HG02970 (cell line): ENCODE measurements around the gene CPNE1.
A peak's percentile ranks its signal among the peaks of the same experiment; 100 is the strongest.

Experiments used
- ATAC-seq: cut with Tn5 transposase; IDR thresholded peaks from one replicate; pipeline ENCODE4 v1.9.1; 2021; ENCODE audit warnings: mild to moderate bottlenecking, moderate library complexity, moderate number of reproducible peaks; ENCODE audit not compliant: unreplicated experiment, low FRiP score

CPNE1 gene

DNA sequence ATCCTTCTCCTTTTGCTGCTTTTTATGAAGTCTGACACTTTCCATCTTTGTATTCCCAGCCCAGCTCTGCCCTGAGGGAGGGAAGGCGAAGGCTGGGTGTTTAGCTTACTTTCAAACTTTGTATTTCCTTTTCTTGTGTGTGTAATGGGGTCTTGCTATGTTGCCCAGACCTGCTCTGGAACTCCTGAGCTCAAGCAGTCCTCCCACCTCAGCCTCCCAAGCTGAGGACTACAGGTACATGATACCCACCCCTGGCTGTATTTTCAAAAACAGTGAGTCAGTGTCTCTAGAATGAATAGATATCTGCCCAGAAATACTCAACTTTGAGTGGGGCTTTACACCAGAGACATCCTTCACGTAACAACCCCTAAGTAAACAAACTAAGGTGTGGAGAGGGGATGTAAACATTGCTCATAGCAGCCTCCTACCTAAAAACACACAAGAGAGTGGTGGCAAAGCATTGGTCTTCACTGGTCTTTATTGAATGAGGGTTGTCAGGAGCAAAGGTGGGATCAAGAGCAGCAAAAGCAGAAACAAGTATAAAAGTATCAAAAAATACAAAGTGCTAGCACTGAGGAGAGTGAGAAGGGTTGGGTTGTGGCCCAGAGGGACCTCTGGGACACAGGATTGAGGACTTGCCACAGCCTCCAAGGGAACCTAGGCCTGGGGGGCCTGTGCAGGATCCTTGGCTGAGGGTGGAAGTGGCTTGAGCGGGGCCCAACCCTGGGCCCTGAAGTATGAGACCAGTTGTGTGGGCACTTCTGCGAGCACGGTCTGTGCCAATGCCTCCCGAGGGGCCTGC, 38.9 kb downstream of the CPNE1 start:
- no peak for ATAC-seq

DNA sequence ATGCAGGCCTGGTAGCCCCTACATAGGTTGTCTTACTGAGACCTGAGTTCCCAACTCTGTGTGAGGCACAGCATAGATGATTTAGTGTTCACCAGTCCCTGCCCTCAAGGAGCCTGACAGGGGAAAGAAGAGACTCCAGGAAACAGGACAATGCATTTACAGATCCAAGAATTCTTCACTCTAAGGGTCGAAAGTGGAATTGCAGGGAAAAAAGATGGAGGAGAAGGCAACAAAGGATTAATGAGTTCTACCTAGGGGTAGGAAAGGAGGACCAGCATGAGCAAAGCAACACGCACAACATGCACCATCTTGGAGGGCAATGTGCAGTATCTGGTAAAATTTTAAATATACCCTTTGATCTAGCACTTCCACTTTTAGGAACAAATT, 43.1 kb downstream of the CPNE1 start:
- ATAC-seq, result no peak

DNA sequence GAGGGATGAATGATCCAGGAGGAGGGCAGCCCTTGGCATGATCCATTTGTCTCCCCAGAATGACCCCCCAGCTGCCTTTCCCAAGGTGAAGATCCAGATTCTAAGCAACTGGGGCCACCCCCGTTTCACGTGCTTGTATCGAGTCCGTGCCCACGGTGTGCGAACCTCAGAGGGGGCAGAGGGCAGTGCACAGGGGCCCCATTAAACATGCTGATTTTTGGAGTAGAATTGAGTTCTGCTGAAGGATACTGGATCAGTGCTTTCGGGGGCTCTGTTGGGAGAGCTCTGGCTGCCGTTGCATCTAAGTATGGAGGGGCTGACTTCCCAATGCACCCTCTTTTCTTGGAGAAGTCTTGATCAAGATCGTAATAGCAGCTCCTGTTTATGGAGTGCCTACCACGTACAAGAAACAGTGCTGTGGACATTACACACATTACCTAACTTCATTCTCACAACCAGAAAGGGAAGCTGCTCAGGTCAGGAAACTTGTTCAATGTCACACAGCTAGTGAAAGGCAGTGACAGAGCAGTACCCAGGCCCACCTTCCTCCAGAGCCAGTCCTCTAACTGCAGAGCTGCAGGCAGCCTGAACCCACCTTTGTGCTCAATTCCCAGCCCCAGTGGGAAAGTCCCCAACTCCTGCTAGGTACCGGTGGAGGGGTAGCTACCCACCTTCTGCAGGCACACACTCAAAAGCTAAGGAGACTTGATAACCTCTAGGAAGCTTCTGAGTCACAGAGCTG, 43.7 kb downstream of the CPNE1 start:
- no peak for ATAC-seq

DNA sequence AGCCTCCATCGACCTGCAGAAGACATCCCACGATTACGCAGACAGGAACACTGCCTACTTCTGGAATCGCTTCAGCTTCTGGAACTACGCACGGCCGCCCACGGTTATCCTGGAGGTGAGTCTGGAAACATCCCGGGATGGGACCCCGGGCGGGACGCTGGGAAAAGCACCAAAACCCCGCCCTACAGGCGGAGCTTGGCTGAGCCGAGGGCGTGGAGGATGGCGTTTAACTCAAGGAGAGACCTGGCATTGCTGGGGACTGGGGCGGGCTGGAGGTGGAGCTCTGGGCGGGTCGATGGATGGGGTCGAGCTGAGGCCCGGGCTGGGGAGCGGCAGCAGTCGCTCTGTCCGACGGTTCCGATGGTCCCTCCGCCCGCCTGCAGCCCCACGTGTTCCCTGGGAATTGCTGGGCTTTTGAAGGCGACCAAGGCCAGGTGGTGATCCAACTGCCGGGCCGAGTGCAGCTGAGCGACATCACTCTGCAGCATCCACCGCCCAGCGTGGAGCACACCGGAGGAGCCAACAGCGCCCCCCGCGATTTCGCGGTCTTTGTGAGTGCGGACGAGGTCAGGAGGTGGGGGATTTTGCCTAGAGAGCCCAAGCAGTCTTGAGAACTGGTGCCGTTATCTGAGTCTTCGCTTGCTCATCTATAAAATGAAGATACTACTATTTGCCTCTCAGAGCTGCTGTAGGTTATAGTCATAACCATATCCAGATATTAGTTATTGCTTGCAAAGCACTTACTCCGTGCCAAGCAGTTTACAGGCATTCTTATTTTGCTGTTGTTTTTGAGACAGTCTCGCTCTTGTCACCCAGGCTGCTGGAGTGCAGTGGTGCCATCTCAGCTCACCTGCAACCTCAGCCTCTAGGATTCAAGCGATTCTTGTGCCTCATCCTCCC, 45.3 kb downstream of the CPNE1 start:
- peak; percentile 32 for ATAC-seq

DNA sequence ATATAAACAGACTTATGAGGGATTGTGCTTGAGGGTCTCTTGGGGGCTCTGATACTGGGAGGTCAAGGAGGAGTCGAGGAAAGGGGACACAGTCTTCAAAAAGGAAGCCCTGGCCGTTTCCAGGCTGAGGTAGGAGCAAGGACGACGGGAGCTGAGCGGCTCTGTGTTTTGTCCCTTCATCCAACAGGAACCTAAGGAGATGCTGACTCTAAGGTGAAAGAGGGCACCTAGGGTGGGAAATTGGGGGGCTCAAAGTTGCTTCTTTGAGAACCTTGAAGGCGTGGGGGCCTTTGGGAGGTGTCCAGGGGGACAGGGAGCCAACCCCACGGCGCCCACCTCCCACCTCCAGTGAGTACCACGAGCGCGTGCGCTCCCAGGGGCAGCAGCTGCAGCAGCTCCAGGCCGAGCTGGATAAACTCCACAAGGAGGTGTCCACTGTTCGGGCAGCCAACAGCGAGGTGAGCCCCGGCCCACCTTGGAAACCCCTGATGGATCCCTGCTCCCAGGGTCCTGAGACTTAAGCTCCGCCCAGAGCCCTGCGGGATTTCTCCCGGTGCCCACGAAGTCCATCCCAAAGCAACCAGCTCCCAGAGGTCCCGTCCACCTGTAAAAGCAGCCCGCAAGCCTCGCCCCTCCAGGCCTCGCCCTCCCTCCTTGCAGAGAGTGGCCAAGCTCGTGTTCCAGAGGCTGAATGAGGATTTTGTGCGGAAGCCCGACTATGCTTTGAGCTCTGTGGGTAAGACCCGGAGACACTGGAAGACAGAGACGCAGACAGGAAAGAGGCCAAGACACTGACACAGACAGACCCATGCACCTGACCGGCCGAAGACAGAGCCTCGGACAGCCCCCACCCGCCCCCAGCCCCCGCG, 46.2 kb downstream of the CPNE1 start:
- no peak for ATAC-seq

DNA sequence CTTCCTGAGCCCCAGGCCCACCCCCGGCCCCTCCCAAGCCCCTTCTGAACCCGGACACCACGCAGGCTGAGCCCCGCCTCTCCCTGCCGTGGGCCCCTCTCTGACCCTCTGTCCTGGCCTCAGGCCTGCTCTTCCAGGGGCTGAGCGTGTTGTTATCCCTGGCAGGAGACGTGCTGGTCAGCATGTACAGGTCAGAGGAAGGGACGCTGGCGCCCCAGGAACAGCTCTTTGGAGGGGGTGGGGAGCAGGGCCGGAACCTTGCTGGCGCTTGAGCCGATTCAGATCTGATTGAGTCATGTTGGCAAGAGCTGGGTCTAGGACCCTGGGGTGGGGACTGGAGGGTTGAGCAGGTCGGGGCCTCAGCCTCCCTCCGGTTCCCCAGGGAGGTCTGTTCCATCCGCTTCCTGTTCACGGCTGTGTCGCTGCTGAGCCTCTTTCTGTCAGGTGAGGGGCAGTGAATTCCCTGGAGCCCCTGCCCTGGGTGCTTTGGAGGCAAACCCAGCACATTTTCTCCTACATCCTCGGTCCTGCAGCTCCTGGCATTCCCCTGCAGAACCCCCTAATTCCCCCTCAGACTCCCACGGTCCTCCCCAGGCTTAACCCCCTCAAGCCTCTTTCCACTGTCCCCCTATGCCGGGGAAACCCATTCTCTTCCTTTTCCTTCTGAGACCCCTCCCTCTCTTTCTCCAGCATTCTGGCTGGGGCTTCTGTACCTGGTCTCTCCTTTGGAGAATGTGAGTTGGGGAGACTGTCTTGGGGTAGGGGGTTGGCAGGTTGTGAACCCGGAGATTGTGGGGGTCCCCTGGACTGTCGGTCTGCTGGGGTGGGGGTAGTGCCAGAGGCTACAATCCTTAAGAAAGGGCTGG, 47.1 kb downstream of the CPNE1 start:
- no peak for ATAC-seq

DNA sequence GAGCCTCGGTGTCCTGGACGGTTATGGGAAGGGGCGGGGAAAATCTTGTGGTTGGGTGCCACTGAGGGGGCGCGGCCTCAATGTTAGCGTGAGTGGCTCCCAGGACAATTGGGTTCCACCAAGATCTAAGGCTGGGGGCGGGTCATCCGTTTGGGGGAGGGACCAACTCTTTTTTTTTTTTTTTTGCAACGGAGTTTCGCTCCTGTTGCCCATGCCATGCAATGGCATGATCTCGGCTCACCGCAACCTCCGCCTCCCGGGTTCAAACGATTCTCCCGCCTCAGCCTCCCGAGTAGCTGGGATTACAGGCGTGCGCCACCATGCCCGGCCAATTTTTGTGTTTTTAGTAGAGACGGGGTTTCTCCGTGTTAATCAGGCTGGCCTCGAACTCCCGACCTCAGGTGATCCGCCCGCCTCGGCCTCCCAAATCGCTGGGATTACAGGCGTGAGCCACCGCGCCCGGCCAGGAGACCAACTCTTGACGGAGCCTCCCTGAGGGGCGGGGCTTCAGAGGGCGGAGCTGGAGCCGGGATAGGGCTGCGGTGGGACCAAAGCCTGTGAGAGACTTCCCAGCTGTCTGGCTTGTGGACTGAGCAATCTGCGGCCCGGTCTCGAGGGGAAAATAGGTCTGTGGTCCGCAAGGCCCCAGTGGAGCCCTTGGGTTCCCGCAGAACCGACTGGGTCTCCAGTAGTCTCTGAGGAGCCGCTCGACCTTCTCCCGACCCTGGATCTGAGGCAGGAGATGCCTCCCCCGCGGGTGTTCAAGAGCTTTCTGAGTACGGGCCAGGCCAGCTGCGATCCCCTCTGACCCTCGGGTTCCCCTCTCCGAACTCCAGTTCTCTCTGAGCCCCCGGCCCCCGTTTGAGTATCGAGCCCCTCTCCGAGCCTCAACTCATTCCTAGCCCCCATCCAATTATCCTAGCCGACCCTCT, 48.0 kb downstream of the CPNE1 start:
- no peak for ATAC-seq

DNA sequence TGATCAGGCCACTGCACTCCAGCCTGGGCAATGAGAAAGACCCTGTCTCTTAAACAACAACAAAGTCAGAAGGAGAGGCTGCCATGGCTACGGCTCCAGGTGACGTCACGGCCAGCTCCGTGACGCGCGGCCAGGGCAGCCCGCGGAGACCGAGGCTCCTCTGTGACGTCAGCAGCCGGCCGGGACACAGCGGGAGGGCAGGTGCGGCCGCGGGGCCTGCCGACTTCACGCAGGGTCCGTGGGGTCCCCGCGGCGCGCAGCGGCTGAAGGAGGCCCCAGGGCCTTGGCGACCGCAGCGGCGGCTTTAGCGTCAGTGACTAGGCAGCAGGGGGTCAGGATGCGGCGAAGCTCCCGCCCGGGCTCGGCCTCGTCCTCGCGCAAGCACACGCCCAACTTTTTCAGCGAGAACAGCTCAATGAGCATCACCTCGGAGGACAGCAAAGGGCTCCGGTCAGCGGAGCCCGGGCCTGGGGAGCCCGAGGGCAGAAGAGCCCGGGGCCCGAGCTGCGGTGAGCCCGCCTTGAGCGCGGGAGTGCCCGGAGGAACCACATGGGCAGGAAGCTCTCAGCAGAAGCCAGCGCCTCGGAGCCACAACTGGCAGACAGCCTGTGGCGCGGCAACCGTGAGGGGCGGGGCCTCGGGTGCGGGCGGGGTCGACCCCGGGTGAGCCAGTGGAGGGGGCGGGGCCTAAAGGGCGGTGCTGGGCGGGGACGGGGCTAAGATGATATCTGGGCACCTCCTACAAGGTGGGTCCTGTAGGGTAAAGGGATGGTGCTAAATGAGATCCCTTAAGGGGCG, 48.8 kb downstream of the CPNE1 start, which contains the start of gene SPAG4:
SPAG4 (plus strand) TSS at position 163 of the 798 bp plus-strand sequence; CDS start at position 338, 175 bp downstream.
- peak; percentile 57 for ATAC-seq

DNA sequence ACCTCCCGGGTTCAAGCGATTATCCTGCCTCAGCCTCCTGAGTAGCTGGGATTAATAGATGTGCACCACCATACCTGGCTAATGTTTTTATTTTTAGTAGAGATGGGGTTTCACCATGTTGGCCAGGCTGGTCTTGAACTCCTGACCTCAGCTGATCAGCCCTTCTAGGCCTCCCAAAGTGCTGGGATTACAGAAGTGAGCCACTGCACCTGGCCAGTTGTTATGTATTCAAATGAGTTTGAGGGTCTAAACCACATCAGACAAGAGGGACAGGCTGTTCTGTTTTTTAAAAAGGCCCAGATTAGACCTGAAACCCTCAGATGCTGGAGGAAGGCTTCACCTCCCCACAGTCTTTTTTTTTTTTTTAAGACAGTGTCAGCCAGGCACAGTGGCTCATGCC, 53.2 kb downstream of the CPNE1 start:
- ATAC-seq, result no peak

DNA sequence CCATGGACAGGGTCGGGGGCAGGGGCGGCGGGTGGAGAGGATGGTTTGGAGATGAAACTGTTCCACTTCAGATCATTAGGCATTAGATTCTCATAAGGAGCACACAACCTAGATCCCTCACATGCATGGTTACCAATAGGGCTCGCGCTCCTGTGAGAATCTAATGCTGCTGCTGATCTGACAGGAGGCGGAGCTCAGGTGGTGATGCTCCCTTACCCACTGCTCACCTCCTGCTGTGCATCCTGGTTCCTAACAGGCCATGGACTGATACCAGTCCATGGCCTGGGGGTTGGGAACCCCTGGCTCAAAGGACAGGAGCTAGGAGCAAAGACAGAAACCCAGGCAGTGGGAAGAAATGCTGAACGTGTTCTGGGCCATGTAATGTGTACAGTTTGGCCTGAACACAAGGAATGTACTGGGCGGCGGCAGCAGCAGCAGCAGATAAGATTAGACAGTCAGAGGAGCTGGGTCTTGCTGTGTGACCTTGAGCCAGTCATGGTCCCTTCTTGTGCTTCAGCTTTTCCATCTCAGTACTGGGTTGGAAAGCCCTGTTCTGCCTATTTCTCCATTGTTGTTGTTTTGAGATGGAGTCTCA, 53.8 kb downstream of the CPNE1 start:
- ATAC-seq, result no peak

DNA sequence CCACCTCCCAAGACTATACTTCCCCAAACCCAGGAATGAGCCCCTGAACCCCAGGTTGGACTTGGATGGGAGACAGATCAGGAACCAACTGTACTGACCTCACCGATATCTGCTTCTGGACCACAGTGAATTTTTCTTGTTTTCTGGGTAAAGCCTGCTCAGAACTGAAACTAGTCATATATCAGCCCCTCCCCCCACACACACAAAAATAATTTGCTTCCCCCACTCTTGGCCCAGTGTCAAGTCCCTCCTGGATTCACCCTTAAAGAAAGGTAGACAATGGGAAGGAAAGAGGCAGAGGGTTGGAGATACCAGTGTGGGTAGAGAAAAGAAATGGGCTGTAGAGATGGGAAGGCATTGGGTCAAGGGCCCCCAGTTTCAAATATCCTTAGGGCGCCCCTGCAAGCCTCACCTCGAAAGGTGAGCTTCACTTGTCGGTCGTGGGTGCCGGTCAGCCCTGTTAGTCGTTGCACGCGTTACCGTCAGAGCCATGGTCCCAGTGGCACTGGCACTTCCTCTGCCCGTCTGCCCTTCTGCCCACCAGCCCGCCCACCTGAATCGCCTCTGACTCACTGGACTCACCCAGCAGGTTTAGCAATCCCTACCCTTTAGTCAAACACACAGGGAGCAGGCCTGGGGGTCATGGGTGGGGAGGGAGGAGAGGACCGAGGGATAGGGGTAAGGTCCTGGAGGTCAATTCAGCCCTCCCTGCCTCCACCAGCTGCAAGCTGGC, 57.5 kb downstream of the CPNE1 start:
- ATAC-seq, result no peak

DNA sequence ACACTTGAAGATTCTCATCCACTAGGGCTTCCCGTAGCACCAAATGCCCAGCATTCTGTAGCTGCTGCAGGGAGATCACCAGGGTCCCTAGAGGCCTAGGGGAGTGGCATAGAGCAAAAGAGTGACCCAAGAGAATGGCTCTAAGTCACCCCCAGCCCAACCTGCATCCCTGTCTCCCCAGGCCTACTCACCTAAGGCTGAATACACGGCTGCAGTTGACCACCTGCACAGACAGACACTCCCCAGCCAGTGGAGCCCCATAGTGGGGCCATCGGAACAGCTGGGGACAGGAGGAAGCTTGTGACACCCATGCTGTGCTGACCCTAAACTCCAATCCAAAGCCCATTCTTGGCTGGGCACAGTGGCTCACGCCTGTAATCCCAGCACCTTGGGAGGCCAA, 58.6 kb downstream of the CPNE1 start:
- no peak for ATAC-seq

DNA sequence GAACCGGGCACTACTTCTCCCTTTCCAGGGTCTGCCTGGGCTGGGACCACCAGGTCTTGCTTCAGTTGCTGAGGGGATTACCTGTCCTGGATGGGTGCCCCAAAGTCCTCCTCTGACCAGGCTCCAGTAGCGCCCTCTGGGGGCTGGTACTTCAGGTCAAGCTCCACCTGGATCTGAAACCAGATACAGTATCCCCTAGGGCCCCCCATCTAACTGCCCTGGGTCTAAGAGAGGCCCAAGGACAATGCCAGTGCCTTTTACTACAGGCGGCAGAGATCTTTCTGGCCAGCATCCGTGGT, 60.3 kb downstream of the CPNE1 start:
- no peak for ATAC-seq

DNA sequence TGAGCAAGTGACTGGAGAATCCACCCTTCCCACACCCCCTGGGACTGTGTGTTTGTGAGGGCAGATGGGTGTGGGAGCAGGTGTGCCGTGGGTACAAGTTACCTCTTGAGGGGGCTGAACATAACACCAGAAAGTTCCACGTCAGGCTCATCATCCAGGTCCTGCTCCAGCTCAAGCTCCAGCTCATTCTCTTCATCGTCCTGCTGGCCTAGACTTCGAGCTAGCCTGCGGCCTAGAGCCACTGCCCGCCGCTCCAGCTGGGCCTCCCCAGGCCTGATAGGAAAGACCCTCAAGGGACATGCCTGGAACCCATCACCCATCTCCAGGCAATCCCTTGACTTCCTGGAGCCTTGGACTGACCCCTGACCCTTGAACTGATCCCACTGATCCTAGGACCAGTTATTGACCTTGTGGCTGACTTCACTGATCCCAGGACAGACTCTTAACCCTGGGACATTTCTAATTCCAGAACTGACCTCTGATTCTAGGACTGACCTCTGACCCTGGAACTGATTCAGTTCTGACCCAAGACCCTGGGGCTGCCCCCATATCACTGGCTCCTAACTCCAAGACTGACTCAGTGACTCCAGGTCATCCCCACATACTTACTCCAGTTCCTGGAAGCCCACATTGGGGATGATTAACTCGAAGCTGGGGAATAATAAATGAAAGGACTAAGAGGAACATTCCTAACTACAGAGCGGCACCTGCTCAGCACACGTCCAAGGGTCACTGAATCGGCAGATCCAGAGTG, 60.8 kb downstream of the CPNE1 start:
- no peak for ATAC-seq

DNA sequence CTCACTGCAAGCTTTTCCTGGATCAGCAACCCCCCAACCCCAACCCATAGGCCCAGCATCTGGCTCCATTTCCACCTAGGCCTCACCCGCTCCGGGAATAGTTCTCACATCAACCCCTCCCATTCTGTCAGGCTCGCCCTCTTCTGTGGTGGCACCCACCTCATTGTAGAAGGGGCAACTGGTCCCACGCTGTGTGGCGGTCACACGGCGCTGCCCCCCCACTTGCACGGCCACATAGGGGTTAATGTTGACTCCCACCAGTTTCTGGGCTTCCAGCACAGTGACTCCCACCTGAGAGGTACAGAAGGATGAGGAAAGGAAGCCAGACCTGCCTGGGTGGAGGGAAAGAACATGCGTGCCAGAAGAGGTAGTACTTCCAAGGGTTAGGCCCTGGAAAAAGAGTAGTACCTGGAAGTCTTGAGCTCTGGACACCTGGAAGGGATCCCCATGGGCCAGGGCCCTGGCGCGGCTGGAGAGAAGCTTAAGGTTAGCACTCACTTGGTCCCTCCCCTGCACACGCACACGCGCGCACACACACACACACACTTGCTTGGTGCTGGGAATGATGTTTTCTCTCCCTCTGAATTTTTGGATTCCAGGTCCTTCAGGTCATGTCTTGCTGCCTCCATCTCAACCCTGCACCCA, 61.7 kb downstream of the CPNE1 start:
- no peak for ATAC-seq
